ENCODE data around the gene LGALS7.

The LGALS7 gene

DNA sequence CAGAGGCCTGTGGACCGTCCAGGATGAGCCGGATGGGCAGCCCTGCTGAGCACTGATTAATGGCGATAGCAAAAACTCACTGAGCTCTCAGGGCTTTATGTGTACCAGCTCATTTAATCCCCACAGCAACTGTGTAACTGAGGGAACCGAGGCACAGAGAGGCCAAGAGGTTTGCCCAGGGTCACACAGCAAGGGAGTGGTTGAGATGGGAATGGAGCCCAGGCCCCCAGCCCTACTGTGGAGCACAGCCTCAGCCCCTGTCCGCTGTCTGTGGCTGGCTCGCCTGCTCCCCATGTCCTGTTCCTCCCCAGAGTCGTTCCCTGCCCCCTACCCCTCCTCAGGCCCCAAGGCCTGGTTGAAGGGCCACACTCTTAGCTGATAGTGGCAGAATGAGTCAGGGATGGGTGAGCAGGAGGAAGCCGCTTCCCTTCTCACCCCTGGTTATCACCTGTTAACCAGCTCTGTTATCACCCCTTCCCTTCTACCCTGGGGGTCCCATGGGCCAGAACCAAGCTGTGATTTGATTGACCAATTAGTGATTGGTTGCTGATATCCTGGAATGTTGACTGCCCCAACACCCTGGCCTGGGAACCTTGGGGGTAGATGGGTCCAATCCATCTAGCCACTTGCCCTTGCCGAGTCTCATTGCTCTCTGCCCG, 50.2 kb downstream of the LGALS7 start:
- H3K27ac ChIP-seq, result no peak overlapping the region
- peaks cover 99% of the 10 kb centered on the region for H3K36me3 ChIP-seq
- no peaks in the 10 kb centered on the region for H3K9me3 ChIP-seq (ENCODE audit: severe bottlenecking)
- H3K4me3 ChIP-seq (ENCODE audit: low read depth, low read length), result no peak overlapping the region
- TF ChIP-seq, protein P1, sequence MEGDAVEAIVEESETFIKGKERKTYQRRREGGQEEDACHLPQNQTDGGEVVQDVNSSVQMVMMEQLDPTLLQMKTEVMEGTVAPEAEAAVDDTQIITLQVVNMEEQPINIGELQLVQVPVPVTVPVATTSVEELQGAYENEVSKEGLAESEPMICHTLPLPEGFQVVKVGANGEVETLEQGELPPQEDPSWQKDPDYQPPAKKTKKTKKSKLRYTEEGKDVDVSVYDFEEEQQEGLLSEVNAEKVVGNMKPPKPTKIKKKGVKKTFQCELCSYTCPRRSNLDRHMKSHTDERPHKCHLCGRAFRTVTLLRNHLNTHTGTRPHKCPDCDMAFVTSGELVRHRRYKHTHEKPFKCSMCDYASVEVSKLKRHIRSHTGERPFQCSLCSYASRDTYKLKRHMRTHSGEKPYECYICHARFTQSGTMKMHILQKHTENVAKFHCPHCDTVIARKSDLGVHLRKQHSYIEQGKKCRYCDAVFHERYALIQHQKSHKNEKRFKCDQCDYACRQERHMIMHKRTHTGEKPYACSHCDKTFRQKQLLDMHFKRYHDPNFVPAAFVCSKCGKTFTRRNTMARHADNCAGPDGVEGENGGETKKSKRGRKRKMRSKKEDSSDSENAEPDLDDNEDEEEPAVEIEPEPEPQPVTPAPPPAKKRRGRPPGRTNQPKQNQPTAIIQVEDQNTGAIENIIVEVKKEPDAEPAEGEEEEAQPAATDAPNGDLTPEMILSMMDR (IDR thresholded peaks at IDR 0.05; ENCODE audit: low read depth, low read length), result no peak
- DNase-seq, result no peak
- no peaks in the 10 kb centered on the region for H3K27me3 ChIP-seq (ENCODE audit: insufficient read depth, low read depth, severe bottlenecking)

- Histone ChIP-seq H3K27ac (no peak overlapping the region), H3K36me3 (peaks cover 99% of the 10 kb centered on the region), H3K4me3 (ENCODE audit: low read depth, low read length) (no peak overlapping the region), H3K9me3 (ENCODE audit: severe bottlenecking) (no peaks in the 10 kb centered on the region), H3K27me3 (ENCODE audit: insufficient read depth, low read depth, severe bottlenecking) (no peaks in the 10 kb centered on the region)
- no peak for DNase-seq
- TF ChIP-seq, protein P1 (IDR thresholded peaks at IDR 0.05; ENCODE audit: low read depth, low read length), result no peak
Observed at GRCh38 chr19:38721979-38722773, 51.1 kb downstream of the LGALS7 start.

- TF ChIP-seq, protein P1 (IDR thresholded peaks at IDR 0.05; ENCODE audit: low read depth, low read length), result no peak
- Histone ChIP-seq H3K36me3 (peaks cover 99% of the 10 kb centered on the region), H3K4me3 (ENCODE audit: low read depth, low read length) (no peak overlapping the region), H3K27me3 (ENCODE audit: insufficient read depth, low read depth, severe bottlenecking) (no peaks in the 10 kb centered on the region), H3K27ac (no peak overlapping the region), H3K9me3 (ENCODE audit: severe bottlenecking) (no peaks in the 10 kb centered on the region)
- no peak for DNase-seq
Observed at GRCh38 chr19:38721496-38721895, 51.8 kb downstream of the LGALS7 start.
